ENCODE results near the gene PLEKHA5.

DNA sequence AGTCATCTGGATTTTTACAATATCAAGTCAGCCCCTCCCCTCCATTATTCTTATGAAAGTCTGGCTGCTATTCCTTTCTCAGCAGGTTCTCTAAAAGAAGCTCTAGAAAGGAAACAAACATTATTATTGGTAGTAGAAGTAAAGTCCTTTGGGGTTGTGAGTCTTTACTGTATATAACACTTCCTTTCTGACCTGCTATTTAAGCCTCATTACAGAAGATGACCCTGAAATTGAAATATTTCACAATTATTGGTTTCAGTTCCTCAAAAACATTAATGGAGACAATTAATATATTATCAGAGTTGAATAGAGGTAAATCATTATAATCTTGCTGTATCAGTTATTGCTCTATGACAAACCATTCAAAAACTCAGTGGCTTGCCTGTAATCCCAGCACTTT lies 19.3 kb downstream of the PLEKHA5 start:
- TF ChIP-seq, protein P1, sequence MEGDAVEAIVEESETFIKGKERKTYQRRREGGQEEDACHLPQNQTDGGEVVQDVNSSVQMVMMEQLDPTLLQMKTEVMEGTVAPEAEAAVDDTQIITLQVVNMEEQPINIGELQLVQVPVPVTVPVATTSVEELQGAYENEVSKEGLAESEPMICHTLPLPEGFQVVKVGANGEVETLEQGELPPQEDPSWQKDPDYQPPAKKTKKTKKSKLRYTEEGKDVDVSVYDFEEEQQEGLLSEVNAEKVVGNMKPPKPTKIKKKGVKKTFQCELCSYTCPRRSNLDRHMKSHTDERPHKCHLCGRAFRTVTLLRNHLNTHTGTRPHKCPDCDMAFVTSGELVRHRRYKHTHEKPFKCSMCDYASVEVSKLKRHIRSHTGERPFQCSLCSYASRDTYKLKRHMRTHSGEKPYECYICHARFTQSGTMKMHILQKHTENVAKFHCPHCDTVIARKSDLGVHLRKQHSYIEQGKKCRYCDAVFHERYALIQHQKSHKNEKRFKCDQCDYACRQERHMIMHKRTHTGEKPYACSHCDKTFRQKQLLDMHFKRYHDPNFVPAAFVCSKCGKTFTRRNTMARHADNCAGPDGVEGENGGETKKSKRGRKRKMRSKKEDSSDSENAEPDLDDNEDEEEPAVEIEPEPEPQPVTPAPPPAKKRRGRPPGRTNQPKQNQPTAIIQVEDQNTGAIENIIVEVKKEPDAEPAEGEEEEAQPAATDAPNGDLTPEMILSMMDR (IDR thresholded peaks at IDR 0.05), result no peak
- no peak for TF ChIP-seq POLR2A (IDR thresholded peaks at IDR 0.05)
- TF ChIP-seq EP300 (IDR thresholded peaks at IDR 0.05), result no peak
